Caco-2 (cell line): ENCODE data around the gene SEZ6L. TPM values are rescaled to one million over a fixed set of nuclear protein-coding genes. Genes with fewer than 3 reads are reported as not detected.

ENCODE experiments used
- BruUV-seq: library from RNA; stranded (reverse); fragments of 400-500 nt; replicated peaks from 2 replicates; lab custom pipeline; 2021; lab: Mats Ljungman, UMichigan
- CTCF ChIA-PET: fragments of 300-600 bp; sonication (Branson Sonifier 250); formaldehyde crosslinking; loops from one replicate; lab custom pipeline; 2022; ENCODE audit warnings: antibody characterized with exemption; lab: Charles Lee
- POLR2A ChIA-PET: fragments of 300-600 bp; sonication (Branson Sonifier 250); formaldehyde crosslinking; loops from one replicate; lab custom pipeline; 2022; ENCODE audit warnings: antibody characterized with exemption; lab: Charles Lee
- DNase-seq, 2 experiments: peaks; one replicate each; pipeline versions ENCODE4 v3.0.0 to v3.0.0-alpha.2; 2020 to 2022
- H3K27me3 ChIP-seq: replicated peaks from 2 replicates; pipeline ENCODE4 v1.6.0; 2011; ENCODE audit warnings: low read length; ENCODE audit not compliant: control insufficient read depth, insufficient read depth
- H3K36me3 ChIP-seq: 2 replicates; pipeline ENCODE4 v1.5.1; 2011; ENCODE audit warnings: low read length; ENCODE audit not compliant: control insufficient read depth, insufficient read depth
- H3K4me1 ChIP-seq: fragments of 250-450 bp; sonication (Bioruptor Pico); 2 replicates; pipeline ENCODE4 v1.5.1; 2020; ENCODE audit warnings: mild to moderate bottlenecking
- H3K4me3 ChIP-seq: 2 replicates; pipeline ENCODE4 v1.5.1; 2011; ENCODE audit warnings: low read depth, mild to moderate bottlenecking, control low read depth, low read length
- H3K9me3 ChIP-seq: fragments of 250-450 bp; sonication (Bioruptor Pico); 2 replicates; pipeline ENCODE4 v1.5.1; 2020; ENCODE audit warnings: mild to moderate bottlenecking, moderate library complexity
- H3K27ac Mint-ChIP-seq: one replicate; pipeline ENCODE4 v1.8.0; 2022; ENCODE audit warnings: mixed read lengths; ENCODE audit not compliant: unreplicated experiment
- H3K27me3 Mint-ChIP-seq: one replicate; pipeline ENCODE4 v1.8.0; 2022; ENCODE audit warnings: mixed read lengths; ENCODE audit not compliant: insufficient read depth, unreplicated experiment
- H3K36me3 Mint-ChIP-seq: one replicate; pipeline ENCODE4 v1.8.0; 2022; ENCODE audit warnings: mild to moderate bottlenecking, mixed read lengths; ENCODE audit not compliant: insufficient read depth, unreplicated experiment
- H3K4me1 Mint-ChIP-seq: one replicate; pipeline ENCODE4 v1.8.0; 2022; ENCODE audit warnings: low read depth, mixed read lengths; ENCODE audit not compliant: unreplicated experiment
- H3K4me3 Mint-ChIP-seq: one replicate; pipeline ENCODE4 v1.8.0; 2022; ENCODE audit warnings: mild to moderate bottlenecking, moderate library complexity, mixed read lengths; ENCODE audit not compliant: unreplicated experiment
- H3K9me3 Mint-ChIP-seq: one replicate; pipeline ENCODE4 v1.8.0; 2022; ENCODE audit warnings: mixed read lengths; ENCODE audit not compliant: unreplicated experiment
- intact Hi-C: fragments of 100-400 bp; cut with micrococcal nuclease; formaldehyde crosslinking; loops from one replicate; pipeline ENCODE4 v1.10.0; 2022; ENCODE audit not compliant: unreplicated experiment
- total RNA-seq: library from RNA; stranded (reverse); gene quantifications from 2 replicates; pipeline ENCODE4 v1.2.3, GENCODE V29; 2022
- TF ChIP-seq, protein P1 (sequence below), 2 experiments: fragments of 200-600 bp in 1 of 2; IDR thresholded peaks; 1 replicate in 1 of 2; 2 replicates in 1 of 2; pipeline versions ENCODE4 v1.5.1 to v1.8.0; 2011 to 2022; ENCODE audit warnings: antibody characterized with exemption in 1 of 2, control low read depth in 1 of 2, inconsistent platforms in 1 of 2, low read depth in 1 of 2, low read length in 1 of 2, mild to moderate bottlenecking in 1 of 2, moderate library complexity in 1 of 2; ENCODE audit not compliant: insufficient read depth in 1 of 2, severe bottlenecking in 1 of 2, unreplicated experiment in 1 of 2

Gene SEZ6L
- total RNA-seq, 1 experiment from 2014 or later, result not detected

GRCh38 chr22:26382782-26383181 lies 213.5 kb downstream of the SEZ6L start:
- DNase-seq, result no peak
- ChIA-PET CTCF (no interaction called here), POLR2A (no interaction called here)
- H3K36me3 Mint-ChIP-seq, result no peaks in the 10 kb centered on the region
- Histone ChIP-seq H3K4me3 (no peak overlapping the region), H3K36me3 (no peaks in the 10 kb centered on the region), H3K27me3 (peaks cover 3% of the 10 kb centered on the region), H3K4me1 (no peaks in the 10 kb centered on the region), H3K9me3 (no peaks in the 10 kb centered on the region)
- intact Hi-C loops, result loop anchor here (5.0 kb wide), 1 partner anchor 80 kb away; no protein-coding TSS in a partner anchor
- H3K27ac Mint-ChIP-seq, result no peak overlapping the region
- BruUV-seq, result no TSS peak
- no peaks in the 10 kb centered on the region for H3K4me1 Mint-ChIP-seq
- no peaks in the 10 kb centered on the region for H3K9me3 Mint-ChIP-seq
- TF ChIP-seq, protein P1, sequence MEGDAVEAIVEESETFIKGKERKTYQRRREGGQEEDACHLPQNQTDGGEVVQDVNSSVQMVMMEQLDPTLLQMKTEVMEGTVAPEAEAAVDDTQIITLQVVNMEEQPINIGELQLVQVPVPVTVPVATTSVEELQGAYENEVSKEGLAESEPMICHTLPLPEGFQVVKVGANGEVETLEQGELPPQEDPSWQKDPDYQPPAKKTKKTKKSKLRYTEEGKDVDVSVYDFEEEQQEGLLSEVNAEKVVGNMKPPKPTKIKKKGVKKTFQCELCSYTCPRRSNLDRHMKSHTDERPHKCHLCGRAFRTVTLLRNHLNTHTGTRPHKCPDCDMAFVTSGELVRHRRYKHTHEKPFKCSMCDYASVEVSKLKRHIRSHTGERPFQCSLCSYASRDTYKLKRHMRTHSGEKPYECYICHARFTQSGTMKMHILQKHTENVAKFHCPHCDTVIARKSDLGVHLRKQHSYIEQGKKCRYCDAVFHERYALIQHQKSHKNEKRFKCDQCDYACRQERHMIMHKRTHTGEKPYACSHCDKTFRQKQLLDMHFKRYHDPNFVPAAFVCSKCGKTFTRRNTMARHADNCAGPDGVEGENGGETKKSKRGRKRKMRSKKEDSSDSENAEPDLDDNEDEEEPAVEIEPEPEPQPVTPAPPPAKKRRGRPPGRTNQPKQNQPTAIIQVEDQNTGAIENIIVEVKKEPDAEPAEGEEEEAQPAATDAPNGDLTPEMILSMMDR (IDR thresholded peaks at IDR 0.05; ENCODE audit: insufficient read depth in 1 of 2, low read depth in 1 of 2, low read length in 1 of 2, severe bottlenecking in 1 of 2, unreplicated experiment in 1 of 2), result no peak
- peaks cover 14% of the 10 kb centered on the region for H3K27me3 Mint-ChIP-seq
- H3K4me3 Mint-ChIP-seq, result no peak overlapping the region

GRCh38 chr22:26383968-26384556 lies 214.8 kb downstream of the SEZ6L start:
- Mint-ChIP-seq H3K9me3 (no peaks in the 10 kb centered on the region), H3K4me1 (no peaks in the 10 kb centered on the region), H3K27me3 (peaks cover 14% of the 10 kb centered on the region), H3K4me3 (no peak overlapping the region), H3K36me3 (no peaks in the 10 kb centered on the region), H3K27ac (no peak overlapping the region)
- no peak for DNase-seq
- no TSS peak for BruUV-seq
- Histone ChIP-seq H3K4me1 (no peaks in the 10 kb centered on the region), H3K36me3 (no peaks in the 10 kb centered on the region), H3K4me3 (no peak overlapping the region), H3K9me3 (no peaks in the 10 kb centered on the region), H3K27me3 (peaks cover 3% of the 10 kb centered on the region; the same call in 1 of the 2 replicates)
- intact Hi-C loops, result loop anchor here (5.0 kb wide), 1 partner anchor 78 kb away; no protein-coding TSS in a partner anchor
- POLR2A ChIA-PET, result no interaction called here
- TF ChIP-seq, protein P1 (IDR thresholded peaks at IDR 0.05; ENCODE audit: insufficient read depth in 1 of 2, low read depth in 1 of 2, low read length in 1 of 2, severe bottlenecking in 1 of 2, unreplicated experiment in 1 of 2), result no peak
- CTCF ChIA-PET, result no interaction called here

- H3K36me3 Mint-ChIP-seq, result no peaks in the 10 kb centered on the region
- Histone ChIP-seq H3K4me1 (no peaks in the 10 kb centered on the region), H3K4me3 (no peak overlapping the region), H3K9me3 (no peaks in the 10 kb centered on the region), H3K27me3 (no peaks in the 10 kb centered on the region; the same call in 1 of the 2 replicates), H3K36me3 (no peaks in the 10 kb centered on the region)
- H3K27me3 Mint-ChIP-seq, result peaks cover 14% of the 10 kb centered on the region
- TF ChIP-seq, protein P1 (IDR thresholded peaks at IDR 0.05; ENCODE audit: insufficient read depth in 1 of 2, low read depth in 1 of 2, low read length in 1 of 2, severe bottlenecking in 1 of 2, unreplicated experiment in 1 of 2), result no peak
- intact Hi-C loops, result no loop called here
- no peaks in the 10 kb centered on the region for H3K4me1 Mint-ChIP-seq
- no TSS peak for BruUV-seq
- H3K9me3 Mint-ChIP-seq, result no peaks in the 10 kb centered on the region
- POLR2A ChIA-PET, result no interaction called here
- DNase-seq, result no peak
- CTCF ChIA-PET, result interaction anchor here (0.6 kb wide), 1 partner anchor 94 kb away, joined by 3 read pairs; no protein-coding TSS in a partner anchor
- H3K27ac Mint-ChIP-seq, result no peak overlapping the region
- H3K4me3 Mint-ChIP-seq, result no peak overlapping the region
Measured at GRCh38 chr22:26385164-26385563, 215.9 kb downstream of the SEZ6L start.
